GM21367 (cell line): ENCODE results near the gene SLC38A9.

ENCODE experiments used
- ATAC-seq: cut with Tn5 transposase; IDR thresholded peaks from one replicate; pipeline ENCODE4 v1.9.1; 2021; ENCODE audit not compliant: unreplicated experiment

SLC38A9 gene

GRCh38 chr5:55665065-55665464 is 47.1 kb downstream of the SLC38A9 start:
- no peak for ATAC-seq

- ATAC-seq, result no peak
These were observed 54.7 kb downstream of the SLC38A9 start for GRCh38 chr5:55657443-55657842.

GRCh38 chr5:55650386-55650785 is 61.7 kb downstream of the SLC38A9 start:
- ATAC-seq, result no peak

- ATAC-seq, result no peak
These were observed 62.2 kb downstream of the SLC38A9 start for GRCh38 chr5:55649963-55650362.

DNA sequence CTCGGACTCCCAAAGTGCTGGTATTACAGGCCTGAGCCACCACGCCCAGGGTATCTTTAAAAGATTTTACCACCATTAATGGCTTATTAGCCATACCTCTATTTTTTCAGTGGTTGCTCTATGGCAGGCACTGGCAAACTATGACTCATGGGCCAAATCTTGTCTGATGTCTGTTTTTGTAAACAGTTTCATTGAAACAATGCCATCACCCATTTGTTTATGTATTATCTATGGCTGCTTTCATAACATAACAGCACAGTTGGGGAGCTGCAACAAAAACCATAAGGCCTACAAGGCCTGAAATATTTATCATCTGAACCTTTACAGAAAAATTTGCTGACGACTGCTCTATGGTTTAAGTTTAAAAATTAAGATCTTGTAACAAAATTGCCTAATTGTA is 66.8 kb downstream of the SLC38A9 start:
- ATAC-seq, result no peak

GRCh38 chr5:55638455-55638854 is 73.7 kb downstream of the SLC38A9 start:
- ATAC-seq, result no peak

- ATAC-seq, result no peak
These were observed 74.1 kb downstream of the SLC38A9 start for GRCh38 chr5:55638051-55638450.

- no peak for ATAC-seq
These were observed 75.4 kb downstream of the SLC38A9 start for GRCh38 chr5:55636683-55637082.

- no peak for ATAC-seq
These were observed 75.9 kb downstream of the SLC38A9 start for GRCh38 chr5:55636177-55636576.

DNA sequence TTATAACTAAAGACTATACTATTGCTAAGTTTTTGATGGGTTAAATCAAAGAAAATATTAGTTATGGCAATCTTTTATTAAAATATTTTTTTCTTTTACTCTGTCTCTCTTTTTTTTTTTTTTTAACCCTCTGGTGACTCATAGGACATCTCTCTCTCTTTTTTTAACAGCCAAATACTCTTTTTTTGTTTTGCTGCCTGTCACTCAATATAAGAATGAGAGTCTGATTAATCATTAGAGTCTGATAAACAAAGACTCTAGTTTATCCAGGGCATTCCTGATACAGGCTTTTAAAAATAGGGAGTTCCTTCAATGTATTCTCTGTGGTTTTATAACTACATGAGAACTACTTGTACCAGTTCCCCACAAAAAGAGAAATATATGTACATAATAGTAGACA is 77.3 kb downstream of the SLC38A9 start:
- ATAC-seq, result no peak

GRCh38 chr5:55634209-55634805 is 77.8 kb downstream of the SLC38A9 start:
- no peak for ATAC-seq

GRCh38 chr5:55633574-55634208 is 78.4 kb downstream of the SLC38A9 start:
- ATAC-seq, result no peak

DNA sequence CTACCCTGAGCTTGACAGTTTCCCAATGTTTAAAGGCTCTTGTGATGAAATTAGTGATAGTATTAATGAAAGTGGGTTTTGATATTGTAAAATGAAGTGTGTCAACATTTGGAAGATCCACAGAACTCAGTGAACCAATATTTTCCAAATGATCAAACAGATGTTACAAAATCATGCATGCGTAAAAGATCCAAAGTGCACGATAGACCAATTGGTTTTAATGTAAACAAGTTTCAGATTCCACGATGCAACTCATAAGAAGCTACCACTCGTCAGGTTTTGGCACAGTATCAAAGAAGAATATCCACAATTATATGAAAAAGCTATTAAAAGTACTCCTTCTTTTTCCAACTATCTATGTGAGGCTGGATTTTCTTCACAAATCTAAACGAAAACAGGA is 82.3 kb downstream of the SLC38A9 start:
- ATAC-seq, result no peak

DNA sequence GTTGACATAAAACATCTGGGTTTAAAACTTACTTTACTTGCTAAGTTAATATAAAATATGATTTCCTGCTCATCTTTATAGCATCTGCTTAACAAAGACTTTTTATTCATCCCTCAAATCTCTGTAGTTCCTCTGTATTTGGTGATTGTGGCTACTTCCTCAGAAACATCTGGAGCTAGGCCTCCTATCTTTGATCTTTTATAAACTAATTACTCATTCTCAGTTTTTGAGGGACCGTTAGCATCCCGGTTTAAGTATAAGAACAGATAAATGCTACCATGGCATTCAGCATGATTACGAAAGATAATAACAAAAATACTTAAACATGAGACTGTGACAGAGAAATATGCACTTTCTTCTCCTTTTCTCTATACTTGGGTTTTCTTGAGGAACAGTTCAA is 85.3 kb downstream of the SLC38A9 start:
- ATAC-seq, result no peak

GRCh38 chr5:55625913-55626312 is 86.2 kb downstream of the SLC38A9 start:
- ATAC-seq, result no peak

DNA sequence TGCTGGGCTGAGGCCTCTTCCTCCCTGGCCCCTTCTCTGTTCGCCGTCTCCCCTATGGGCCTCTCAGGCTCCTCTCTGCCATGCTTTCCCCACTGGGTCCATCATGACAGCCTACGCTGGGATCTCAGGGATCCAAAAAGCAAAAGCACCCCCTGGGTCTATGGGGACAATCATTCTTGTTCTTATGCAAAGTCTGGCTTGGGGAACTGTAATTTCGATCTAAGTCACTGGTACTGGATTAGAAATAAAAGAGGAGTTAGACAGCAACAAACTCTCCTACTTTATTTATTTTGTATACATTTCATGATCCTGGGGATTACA is 86.6 kb downstream of the SLC38A9 start:
- ATAC-seq, result no peak

- ATAC-seq, result no peak
These were observed 87.1 kb downstream of the SLC38A9 start for GRCh38 chr5:55624841-55625588.

- ATAC-seq, result no peak
These were observed 88.3 kb downstream of the SLC38A9 start for GRCh38 chr5:55623789-55624188.

DNA sequence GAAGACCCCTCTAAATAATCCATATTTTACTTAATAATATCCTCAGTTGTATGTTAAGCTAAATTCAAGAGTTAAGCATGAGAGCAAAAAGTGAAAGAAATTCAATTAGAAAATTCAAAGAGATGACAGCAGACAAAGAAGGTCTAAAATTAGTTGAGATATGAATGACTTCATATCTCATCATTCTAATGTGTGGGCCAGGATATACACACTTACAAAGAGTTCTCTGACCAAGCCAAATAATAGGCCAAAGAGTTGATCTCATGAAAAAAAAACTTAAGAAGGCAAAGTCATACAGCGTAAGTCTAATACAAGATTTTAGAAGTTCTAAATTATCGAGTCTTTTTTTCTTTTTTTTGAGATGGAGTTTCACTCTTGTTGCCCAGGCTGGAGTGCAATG is 89.7 kb downstream of the SLC38A9 start:
- ATAC-seq, result no peak

GRCh38 chr5:55621229-55621628 is 90.9 kb downstream of the SLC38A9 start:
- ATAC-seq, result no peak

GRCh38 chr5:55620766-55621160 is 91.4 kb downstream of the SLC38A9 start:
- no peak for ATAC-seq

- no peak for ATAC-seq
These were observed 91.9 kb downstream of the SLC38A9 start for GRCh38 chr5:55620009-55620765.
